ENCODE results near the gene NEK6.

GRCh38 chr9:124212381-124213050, 45.2 kb upstream of the NEK6 start:
- TF ChIP-seq REST (IDR thresholded peaks at IDR 0.05; ENCODE audit: low read depth) (no peak), TAF1 (IDR thresholded peaks at IDR 0.05; ENCODE audit: low read depth) (no peak), FOXM1 (IDR thresholded peaks at IDR 0.05; ENCODE audit: borderline replicate concordance, low read depth) (no peak), MAX (IDR thresholded peaks at IDR 0.05) (no peak)

All from Ishikawa (cell line).